ENCODE results near the gene GSTO2.

GRCh38 chr10:104317726-104318299 is 48.8 kb downstream of the GSTO2 start:
- no peak for TF ChIP-seq EZH2phosphoT487 (IDR thresholded peaks at IDR 0.05; ENCODE audit: borderline replicate concordance, low read length)
- TF ChIP-seq, protein P1, sequence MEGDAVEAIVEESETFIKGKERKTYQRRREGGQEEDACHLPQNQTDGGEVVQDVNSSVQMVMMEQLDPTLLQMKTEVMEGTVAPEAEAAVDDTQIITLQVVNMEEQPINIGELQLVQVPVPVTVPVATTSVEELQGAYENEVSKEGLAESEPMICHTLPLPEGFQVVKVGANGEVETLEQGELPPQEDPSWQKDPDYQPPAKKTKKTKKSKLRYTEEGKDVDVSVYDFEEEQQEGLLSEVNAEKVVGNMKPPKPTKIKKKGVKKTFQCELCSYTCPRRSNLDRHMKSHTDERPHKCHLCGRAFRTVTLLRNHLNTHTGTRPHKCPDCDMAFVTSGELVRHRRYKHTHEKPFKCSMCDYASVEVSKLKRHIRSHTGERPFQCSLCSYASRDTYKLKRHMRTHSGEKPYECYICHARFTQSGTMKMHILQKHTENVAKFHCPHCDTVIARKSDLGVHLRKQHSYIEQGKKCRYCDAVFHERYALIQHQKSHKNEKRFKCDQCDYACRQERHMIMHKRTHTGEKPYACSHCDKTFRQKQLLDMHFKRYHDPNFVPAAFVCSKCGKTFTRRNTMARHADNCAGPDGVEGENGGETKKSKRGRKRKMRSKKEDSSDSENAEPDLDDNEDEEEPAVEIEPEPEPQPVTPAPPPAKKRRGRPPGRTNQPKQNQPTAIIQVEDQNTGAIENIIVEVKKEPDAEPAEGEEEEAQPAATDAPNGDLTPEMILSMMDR (IDR thresholded peaks at IDR 0.05; ENCODE audit: low read depth, low read length, poor library complexity, severe bottlenecking): no peak

Measured in DOHH2 (cell line).